ENCODE results near the gene GALNT17.

The GALNT17 gene

DNA sequence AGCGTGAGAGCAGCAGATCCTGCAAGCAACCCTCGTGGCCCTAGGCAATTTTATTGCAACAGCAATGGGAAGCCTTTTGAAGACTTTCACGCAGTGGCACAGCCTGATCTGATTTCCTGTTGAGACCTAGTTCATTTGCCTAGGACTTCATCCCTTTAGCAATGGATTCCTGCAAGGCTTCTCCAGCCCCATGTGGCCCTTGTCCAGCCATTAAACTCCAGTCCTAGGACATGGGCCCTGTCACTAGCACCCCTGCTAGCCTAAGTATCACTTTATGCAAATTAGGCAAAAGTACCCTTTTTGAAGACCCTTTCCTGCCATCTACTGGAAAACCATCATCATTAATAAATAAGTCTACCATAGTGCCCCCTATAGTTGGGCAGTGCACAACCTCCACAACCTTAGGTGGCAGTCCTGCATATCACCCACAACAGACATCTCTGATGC lies 379.4 kb downstream of the GALNT17 start:
- no peak for DNase-seq

DNA sequence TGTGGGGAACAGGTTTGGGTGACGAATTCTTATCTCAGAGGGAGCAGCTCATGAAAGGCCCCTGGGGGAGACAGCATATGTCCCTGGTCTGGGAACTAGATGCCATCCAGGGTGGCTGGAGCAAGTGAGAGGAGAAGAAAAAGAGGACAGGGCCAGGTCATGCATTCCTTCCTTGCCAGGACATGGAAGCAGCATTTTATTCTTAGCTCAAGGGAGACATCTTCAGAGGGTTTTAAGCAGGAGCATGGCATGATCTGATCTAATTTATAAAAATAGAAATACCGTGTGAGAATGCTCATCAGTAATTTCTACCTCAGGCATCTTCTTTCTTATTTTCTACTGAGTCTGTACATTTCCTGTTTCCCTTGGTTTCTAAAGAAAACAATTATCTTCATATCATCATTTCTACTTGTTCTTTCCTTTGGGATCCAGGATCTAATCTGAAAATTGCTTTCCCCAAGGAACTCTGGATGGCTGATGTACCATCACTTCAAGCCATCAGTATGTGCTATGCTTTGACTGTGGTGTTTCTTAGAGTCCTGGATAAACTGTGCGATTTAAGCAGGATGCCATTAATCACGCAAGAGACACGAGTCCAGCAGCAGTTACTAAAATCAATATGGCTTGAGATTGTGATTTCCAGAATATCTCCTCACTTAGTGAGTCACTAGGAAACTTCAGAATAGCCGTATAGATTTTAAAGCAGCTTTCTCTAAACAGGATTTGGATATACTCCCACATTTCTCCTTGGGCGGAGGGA lies 386.2 kb downstream of the GALNT17 start:
- no peak for DNase-seq

DNA sequence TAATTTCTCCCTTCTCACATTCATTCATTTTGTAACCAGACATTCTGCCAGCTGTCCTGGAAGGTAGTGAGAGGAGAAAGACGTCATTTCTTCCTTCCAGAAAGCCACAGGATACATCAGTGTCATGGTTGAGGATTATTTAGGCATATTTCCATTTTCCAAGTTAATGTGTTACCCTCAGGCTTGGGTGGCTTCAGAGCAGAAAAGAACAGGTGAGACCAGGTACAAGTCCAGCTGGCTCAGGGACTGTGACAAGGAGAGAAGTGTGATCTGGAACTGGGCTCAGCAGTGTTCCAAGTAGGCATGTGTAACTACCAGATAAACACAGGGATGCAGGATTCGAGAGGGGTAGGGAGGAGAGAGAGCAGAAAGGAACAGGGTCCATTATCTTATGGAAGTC lies 386.9 kb downstream of the GALNT17 start:
- no peak for DNase-seq

DNA sequence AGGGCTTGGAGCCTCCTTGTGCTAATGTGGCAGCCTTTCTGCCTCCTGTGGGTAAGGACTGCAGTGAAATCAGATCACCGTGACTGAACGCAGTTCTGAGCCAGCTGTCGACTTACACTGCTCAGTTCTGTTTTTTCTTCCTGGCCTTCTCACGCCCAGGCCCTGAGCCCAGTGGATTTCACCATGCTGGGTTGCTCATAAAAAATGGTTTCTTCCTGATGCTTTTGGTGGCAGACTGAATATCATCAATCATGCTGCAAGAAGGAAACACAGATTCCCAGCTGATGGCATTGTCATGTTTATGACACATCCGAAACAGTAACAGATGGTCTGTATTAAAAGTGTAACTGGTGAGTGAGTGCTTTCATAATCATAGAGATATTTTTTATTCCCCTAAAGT lies 389.6 kb downstream of the GALNT17 start:
- no peak for DNase-seq

DNA sequence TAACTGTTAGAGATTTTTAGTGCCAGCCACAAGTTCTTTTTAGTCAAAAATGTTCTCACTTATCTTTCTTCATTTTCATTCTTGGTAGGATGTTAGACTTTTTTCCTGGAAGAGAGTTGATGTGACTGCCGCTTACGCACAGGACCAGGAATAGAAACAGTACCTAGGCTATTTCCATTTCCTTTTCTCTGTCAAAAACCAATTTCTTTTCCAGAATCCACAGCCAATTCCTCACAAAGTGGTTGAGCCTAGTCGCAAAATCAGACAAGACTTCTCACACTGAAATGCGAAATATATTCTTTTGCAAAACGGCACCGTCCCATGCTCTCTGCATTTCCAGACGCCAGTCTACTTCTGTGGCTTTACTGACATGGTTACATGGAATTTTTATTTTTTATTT lies 394.2 kb downstream of the GALNT17 start:
- DNase-seq: no peak

DNA sequence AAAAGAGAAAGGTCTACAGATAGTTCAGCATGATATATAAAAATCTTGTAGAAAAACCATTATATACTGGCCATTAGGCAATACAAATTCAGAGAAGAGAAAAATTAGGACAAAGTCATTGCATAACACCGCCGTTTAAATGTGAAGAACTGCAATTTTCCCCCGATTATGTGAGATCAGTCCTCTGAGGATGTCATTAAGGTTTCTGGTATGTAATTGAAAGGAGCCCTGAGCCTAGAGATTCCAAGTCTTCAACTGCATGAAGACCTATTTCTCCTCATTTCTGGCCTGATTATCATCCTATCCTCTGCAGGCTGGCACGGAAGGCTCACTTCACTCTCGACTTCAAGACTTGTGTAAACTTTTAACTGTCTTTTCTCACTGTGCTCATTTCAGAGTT lies 395.3 kb downstream of the GALNT17 start:
- no peak for DNase-seq

DNA sequence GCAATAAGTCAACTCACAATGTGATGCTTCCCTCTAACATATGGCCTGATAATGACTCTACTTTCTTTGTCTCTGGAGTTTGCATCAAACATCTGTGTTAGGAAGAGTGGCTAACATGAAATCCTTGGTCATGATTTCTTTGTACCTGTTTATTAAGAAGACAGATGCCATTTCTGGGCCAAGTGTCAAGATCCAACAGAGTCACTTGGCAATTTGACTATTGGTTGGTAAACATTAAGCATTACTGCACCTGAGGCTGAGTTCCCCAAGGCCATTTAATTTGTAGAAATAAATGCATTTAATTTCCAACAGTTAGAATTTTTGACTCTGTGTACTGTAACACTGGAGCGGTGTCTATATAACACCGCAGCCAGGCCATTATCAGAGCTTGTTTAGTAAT lies 403.7 kb downstream of the GALNT17 start:
- no peak for DNase-seq

DNA sequence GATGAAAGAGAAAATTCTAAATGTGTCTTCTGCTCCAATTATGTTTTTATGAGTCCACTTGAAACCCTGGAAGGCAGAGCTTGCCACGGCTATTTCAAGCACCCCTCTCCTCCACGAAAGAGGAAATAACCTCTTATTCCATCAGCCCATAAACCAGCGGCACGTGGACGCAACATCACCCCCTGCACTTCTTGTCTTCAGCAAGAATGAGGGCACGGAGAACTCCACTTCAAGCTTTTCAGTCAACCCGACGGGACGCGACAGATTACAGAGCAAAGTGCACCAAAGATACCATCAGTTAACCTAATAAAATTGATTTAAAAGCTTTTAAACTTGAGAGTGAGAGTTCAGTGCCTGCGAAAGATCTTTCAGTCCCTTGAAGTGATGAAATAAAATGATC lies 406.3 kb downstream of the GALNT17 start:
- DNase-seq: no peak

DNA sequence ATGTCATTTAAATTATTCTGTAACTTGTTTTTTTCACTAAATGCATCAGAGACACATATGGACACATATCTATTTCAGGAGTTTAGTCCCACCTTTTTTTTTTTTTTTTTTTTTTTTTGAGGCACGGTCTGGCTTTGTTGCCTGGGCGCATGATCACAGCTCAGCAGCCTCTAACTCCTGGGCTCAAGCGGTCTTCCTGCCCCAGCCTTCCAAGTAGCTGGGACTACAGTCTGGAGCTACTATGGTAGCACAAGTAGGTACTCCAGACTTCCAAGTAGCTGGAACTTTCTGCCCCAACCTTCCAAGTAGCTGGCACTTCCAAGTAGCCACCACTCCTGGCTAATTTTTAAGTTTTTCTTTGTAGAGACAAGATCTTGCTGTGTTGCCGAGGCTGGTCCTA lies 407.7 kb downstream of the GALNT17 start:
- no peak for DNase-seq

DNA sequence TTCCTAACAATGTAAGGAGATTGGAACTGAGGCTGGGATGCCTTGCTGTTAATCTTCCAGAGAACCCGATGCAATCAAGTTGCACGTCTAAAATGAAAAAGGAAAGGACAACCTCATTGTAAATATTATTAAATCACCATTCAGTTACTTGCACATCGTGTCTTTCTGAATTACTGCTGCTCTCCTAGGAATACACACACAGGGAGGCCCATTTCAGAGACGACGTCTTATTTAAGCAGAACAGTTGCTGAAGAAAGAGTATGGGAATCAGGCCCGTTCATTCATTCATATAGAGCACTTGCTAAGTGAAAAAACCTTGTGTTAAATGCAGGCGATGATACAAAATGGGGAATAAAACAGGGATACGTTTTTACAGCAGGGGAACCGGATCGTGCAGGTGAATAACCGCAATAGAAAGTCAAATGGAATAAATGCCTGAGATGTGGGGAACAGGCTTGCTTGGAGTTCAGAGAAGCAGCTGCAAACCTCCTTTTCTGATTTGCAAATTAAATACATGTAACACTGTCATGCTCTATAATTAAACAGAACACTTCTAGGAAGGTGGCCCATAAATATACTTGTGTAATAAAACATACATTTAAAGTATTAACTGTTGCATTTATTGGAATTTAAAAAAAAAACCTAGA lies 409.9 kb downstream of the GALNT17 start:
- DNase-seq: no peak

DNA sequence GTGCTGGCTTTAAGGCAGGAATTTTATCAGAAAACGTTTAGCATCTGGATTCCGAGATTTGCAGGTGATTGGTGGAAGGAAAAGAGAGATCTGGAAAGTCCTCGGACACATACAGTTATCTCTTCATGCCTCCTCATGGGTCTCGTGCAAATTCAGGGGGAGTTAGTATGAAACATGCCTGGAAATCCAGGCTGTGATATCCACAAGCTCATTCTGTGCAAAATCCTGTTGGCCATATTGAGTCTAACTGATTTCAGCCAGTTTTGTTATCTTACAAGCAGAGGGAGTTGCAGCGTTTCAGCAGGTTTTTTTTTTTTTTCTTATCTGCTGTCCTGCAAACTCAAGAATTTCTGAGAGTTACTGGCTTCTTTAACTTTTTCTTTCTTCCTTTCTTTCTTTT lies 411.5 kb downstream of the GALNT17 start:
- no peak for DNase-seq

DNA sequence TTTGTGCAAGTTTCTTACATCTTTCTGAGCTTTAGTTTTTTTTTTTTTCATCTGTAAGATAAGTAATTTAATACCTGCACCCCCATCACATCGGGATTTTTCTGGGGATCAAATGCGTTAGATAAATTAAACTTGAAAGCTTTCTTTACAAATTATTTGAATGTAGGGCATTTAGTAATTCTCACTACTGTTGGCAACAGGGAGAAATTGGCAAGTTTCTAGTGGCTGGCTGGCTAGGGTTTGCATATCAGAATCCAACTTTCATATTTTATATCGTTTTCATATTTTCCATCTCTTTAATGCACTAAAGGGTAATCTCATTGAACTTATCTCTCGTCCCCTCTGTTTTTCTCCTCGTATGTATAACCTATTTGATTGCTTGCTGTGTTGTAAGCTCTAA lies 412.9 kb downstream of the GALNT17 start:
- no peak for DNase-seq

DNA sequence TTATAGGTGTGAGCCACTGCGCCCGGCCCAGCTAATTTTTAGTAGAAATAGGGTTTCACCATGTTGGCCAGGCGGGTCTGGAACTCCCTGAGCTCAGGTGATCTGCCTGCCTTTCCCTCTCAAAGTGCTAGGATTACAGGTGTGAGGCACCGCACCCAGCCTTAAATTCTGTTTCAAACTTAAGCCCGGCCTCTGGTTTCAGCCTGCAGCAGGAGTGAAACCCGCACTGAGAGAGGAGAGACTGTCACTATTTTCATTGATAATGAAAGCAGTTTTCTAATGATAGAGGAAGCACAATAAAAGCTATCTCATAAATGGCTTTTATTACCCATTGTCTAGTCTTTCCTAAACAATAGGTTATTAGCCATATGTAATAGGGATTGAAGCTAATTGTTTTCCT lies 415.5 kb downstream of the GALNT17 start:
- no peak for DNase-seq

DNA sequence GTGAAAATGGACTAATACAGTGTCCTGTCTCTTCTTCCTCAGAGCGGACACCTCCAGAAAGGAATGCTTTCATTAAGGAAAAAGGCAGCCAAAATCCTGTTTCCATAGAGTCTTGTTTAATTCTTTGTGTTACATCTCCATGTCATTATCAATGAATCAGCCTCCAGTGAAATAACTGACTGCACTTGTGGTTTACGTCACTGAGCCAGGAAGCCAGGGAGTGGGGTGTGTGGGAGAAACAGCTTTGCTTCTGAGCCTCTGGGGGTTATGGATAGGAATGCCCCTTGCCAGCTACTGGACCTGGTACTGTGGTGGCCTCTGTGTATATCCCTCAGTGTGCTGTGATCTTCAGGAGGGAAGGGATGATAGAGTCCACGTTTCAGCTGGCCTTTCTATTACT lies 416.8 kb downstream of the GALNT17 start:
- DNase-seq: no peak

DNA sequence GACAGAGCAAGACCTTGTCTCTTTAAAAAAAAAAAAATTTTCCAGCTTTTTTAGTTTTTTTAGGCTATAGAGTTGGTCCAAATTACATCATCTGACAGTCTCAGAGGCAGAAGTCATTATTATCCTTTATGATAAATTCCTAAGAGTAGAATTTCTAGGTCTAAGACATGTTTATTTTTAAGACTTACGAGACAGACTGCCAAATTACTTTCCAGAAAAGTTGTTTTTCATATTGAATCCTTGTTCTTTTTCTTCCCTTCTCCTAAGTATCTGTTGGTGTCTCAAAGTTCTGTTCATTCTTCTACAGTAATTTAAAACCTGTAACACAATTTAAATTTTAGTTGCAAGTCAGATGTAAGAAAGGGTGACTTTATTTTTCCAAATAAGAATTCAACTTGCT lies 421.4 kb downstream of the GALNT17 start:
- DNase-seq: no peak

DNA sequence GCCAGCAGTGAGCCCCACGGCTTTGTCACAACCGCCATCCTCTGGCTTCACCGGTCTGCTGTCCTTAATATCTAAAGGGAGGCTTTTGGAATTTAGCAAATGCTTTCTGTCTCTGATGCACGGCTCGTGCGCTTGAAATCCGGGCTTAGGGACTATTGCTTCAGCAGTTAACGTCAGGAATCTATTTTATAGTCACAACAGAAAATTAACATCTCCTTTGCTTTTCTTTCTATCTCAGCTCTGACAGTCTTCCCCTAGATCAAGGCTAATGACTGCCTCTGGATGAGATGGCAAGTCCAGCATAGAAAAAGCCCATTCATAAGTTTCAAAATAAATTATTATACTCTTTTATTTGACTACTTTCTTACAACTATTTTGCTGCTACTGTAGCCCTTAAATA lies 423.8 kb downstream of the GALNT17 start:
- DNase-seq: no peak

DNA sequence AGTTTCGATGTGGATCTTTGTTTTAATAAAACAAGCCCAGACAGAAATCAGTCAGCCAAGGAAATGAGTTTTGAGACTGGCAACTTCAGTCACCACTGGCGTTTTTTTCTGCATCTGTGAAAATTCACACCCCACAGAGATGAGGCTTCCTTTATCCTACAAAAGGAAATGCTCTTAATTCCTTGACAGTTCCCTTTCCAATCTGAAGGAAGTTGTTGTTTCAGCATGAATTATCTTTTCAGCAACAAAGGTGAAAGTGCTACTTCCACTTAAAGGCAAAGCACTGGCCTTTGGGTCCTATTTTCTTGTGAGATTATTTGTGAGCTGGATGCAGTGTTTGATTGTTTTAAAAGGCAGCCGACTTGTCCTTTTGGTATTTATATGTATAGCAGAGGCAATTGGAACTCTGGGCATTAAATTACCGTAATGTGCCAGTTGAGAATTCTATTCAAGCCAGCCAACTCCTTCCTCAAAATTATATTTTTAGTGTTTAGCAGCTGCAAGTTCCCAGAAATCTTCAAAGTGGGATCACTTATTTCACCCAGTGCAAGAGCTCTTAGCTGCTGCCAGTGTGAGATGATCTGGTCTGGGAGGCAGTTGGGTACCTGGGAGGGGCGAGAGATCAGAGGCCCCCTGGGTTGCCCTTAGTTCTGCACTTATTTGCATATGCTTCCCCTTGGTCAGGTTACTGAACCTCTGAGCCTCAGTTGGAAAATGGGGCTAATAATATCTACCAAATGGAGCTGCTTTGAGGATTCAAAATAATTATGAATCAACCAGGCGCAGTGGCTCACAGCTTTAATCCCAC lies 427.1 kb downstream of the GALNT17 start:
- DNase-seq: no peak

DNA sequence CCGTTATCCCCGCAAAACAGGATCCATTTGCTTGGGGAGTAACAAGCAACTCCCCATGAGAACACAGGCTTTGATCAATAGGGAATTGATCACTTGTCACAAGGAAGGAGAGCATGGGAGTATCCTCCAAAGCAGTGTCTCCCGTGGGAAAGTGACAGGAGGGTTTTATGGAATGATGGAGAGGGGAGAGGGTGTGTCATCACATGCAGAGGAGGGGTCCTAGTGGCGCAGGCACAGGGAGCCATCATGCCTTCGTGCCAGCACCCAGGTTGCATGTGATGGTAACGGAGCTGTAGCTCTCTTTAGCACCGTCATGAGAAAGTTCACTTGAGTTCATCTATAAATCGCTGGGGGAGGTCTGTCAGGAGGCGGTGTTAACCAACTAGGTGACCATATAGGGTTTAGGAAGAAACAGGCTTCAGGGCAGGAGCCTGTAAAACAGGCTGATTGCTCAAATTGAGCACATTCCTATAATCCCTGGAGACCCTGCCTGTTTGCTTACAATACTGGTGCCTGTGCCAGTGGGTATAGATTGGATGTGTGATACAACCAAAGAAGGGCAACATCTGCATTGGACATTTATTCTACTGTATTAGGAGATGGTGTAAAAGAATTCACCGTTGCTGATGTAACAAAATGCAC lies 428.5 kb downstream of the GALNT17 start:
- DNase-seq: no peak

DNA sequence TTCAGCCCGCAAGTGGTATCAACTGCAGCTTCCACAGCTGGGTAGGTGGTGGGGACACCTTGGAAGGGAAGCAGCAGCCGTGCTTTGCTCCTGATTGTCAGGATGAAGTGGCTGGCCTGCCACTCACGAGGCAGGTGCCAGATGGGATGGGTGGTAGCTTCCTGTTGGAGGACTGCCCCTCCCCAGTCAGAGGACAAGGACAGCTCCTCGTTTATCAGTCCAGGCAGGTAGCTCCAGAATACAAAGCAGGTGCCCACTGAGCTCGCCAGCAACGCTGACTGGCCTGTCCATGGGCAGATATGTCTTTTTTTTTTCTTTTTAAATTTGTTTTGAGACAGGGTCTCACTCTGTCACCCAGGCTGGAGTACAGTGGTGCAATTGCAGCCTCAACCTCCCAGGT lies 431.3 kb downstream of the GALNT17 start:
- no peak for DNase-seq

DNA sequence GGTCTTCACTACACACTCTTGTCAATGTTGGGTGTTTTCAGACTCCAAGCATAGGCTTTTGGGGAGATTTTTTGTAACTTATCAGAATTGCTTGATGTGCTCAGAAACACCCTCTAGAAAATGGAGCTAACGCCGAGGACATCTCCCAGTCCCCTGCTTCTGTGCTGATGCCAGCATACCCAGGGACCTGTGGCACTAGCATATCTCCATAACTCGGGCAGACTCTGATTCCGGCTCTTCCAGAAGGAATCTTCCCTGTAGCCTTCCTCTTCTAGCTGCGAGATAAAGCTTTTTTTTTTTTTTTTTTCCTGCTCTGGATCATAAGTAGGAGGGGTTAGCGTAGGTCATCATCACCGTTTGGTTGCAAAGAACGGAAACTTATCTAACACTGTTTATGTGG lies 434.4 kb downstream of the GALNT17 start:
- DNase-seq: no peak

DNA sequence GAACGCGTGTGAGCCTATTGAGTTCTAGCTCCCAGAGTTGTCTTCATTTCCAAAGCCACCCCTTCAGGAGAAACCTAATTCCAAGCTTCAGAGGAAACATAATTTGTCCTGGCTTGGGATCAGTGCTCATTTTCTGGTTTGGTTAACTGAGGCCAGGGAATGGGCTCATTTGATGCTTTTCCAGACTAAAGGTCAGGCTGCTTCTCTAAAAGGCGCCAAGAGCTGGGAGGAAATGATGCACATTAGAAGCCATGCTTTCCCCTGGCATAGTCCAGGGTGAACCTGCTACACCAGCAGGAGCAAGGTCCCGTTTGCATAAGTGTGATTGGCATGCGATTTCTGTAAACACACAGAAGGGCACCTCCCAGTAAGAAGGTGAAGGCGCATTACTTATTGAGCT lies 435.0 kb downstream of the GALNT17 start:
- no peak for DNase-seq

DNA sequence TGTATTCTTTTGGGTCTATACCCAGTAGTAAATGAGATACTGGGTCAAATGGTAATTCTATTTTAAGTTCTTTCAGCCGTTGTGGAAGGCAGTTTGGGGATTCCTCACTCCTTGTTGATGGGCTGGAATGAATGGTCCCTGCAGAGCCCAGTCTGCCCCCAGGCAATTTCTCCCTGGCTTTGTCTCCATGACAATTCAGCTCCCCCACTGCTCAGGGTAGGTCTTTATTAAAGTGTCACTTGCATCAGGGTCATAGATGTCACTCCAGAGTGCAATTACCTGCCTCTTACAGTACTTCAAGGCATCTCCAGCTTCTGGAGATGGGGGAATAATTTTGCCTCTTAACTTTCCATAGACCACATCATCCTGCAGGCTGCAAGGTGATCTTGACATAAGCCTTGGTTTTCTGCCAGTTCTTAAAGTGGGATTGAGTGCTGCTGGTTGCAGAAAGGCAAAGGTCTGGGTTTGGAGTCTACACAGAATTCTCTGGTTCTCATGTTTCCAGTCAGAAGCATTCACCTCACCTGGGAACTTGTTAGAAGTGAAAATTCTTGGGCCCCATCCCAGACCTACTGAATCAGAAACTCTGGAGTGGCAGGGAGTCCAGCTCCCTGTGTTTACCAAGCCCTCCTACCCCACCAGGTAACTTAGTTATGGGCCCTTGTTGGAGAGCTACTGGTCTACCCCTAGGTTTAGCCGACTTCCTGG lies 442.4 kb downstream of the GALNT17 start:
- no peak for DNase-seq

DNA sequence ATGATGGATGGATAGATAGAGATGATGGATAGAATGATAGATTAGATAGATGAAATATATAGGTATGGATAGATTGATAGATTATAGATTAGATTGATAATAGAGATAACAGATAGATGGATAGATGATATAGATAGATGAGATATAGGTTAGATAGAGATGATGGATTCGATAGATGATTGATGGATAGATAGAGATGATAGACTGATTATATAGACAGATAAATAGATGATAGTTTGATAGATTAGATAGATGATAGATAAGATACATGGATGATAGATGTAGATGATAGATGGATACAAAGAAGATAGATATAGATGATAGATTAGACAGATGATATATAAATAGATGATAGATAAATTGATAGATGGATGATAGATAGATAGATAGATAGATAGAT lies 448.1 kb downstream of the GALNT17 start:
- DNase-seq: no peak
